Bronchial epithelial cell (primary cell): ENCODE measurements around the gene PTPRN2. TPM values are rescaled to one million over a fixed set of nuclear protein-coding genes. Genes with fewer than 3 reads are reported as not detected.

ENCODE experiments used
- DNase-seq: peaks from one replicate; pipeline ENCODE4 v3.0.0-alpha.2; 2010; ENCODE audit warnings: low read depth
- FAIRE-seq: peaks from 2 replicates; lab custom pipeline; 2011; peaks lifted over from hg19 to GRCh38; lab: Jason Lieb, UNC
- H3K27me3 ChIP-seq: 2 replicates; pipeline ENCODE4 v1.5.1; 2011; ENCODE audit warnings: low read length; ENCODE audit not compliant: control insufficient read depth, insufficient read depth
- H3K36me3 ChIP-seq: 2 replicates; pipeline ENCODE4 v1.5.1; 2011; ENCODE audit warnings: low read length; ENCODE audit not compliant: control insufficient read depth, insufficient read depth
- H3K4me3 ChIP-seq: 2 replicates; pipeline ENCODE4 v1.5.1; 2011; ENCODE audit warnings: mild to moderate bottlenecking, low read depth, low read length, control low read depth
- total RNA-seq: library from RNA; depleted of rRNA; stranded (reverse); fragments of >200 nt; gene quantifications from 2 replicates; pipeline ENCODE4 v1.2.1, GENCODE V29; 2014
- TF ChIP-seq, protein P1 (sequence below): IDR thresholded peaks from 2 replicates; pipeline ENCODE4 v1.5.1; 2011; ENCODE audit warnings: mild to moderate bottlenecking, moderate library complexity, low read length, control low read depth, inconsistent platforms; ENCODE audit not compliant: insufficient read depth, severe bottlenecking

PTPRN2 gene
- total RNA-seq, 1 donor from 2014 or later: 1.1 TPM

- DNase-seq (no peak), FAIRE-seq (no peak)
- no peaks in the 10 kb centered on the region for H3K27me3 ChIP-seq
Observed at GRCh38 chr7:157614457-157615020, 973.1 kb downstream of the PTPRN2 start.

GRCh38 chr7:157613575-157614322, 973.9 kb downstream of the PTPRN2 start:
- TF ChIP-seq, protein P1, sequence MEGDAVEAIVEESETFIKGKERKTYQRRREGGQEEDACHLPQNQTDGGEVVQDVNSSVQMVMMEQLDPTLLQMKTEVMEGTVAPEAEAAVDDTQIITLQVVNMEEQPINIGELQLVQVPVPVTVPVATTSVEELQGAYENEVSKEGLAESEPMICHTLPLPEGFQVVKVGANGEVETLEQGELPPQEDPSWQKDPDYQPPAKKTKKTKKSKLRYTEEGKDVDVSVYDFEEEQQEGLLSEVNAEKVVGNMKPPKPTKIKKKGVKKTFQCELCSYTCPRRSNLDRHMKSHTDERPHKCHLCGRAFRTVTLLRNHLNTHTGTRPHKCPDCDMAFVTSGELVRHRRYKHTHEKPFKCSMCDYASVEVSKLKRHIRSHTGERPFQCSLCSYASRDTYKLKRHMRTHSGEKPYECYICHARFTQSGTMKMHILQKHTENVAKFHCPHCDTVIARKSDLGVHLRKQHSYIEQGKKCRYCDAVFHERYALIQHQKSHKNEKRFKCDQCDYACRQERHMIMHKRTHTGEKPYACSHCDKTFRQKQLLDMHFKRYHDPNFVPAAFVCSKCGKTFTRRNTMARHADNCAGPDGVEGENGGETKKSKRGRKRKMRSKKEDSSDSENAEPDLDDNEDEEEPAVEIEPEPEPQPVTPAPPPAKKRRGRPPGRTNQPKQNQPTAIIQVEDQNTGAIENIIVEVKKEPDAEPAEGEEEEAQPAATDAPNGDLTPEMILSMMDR: no peak
- H3K4me3 ChIP-seq: no peak overlapping the region
- DNase-seq (no peak), FAIRE-seq (no peak)
- H3K27me3 ChIP-seq: no peaks in the 10 kb centered on the region
- no peaks in the 10 kb centered on the region for H3K36me3 ChIP-seq

More at GRCh38 chr7:157614457-157615020, 973.1 kb downstream of the PTPRN2 start:
- TF ChIP-seq, protein P1: no peak
- no peak overlapping the region for H3K4me3 ChIP-seq
- no peaks in the 10 kb centered on the region for H3K36me3 ChIP-seq

DNA sequence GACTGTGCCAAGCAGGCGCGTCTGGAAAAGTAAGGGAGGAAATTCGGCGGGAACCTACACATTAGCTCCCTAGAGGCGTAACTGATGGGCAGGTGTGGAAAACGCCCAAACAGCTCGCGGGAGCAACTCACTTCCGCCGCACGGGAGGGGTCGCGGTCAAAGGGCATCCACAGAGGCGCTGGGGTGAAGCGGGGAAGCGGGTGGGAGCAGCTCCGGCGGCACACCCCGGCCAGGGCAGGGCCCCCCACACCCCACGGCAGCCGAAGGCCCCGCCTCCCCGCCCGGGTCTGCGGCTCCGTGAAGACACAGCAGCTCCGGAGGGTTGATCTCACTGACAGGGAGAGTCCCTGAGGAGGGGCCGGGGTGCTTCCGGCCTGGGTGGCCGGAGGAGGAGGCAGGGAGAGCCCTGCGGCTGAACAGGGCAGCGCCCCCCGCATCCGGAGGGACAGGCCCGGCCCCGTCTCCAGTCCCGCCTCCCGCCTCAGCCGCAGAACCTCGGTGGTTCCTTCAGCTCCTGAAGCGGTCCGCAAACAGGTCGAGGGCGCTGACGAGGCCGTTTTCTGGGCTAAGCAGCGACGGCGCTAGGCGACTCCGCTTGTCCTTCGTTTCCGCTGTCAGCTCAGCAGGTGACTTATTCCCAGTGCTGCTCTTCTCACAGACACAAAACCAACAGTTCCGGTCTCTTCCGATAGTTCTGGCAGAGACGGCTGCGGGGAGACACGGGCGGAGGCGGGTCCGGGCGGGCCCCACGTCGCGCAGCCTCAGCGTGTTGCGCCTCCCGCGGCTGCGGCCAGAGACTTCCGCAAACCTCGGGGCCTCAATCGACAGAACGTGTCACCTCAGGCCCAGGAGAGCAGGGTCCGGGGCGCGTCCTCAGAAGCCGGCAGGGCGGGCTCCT, 974.7 kb downstream of the PTPRN2 start:
- FAIRE-seq (no peak), DNase-seq (no peak)
- H3K27me3 ChIP-seq: no peaks in the 10 kb centered on the region
- TF ChIP-seq, protein P1: no peak
- H3K36me3 ChIP-seq: no peaks in the 10 kb centered on the region
- no peak overlapping the region for H3K4me3 ChIP-seq

DNA sequence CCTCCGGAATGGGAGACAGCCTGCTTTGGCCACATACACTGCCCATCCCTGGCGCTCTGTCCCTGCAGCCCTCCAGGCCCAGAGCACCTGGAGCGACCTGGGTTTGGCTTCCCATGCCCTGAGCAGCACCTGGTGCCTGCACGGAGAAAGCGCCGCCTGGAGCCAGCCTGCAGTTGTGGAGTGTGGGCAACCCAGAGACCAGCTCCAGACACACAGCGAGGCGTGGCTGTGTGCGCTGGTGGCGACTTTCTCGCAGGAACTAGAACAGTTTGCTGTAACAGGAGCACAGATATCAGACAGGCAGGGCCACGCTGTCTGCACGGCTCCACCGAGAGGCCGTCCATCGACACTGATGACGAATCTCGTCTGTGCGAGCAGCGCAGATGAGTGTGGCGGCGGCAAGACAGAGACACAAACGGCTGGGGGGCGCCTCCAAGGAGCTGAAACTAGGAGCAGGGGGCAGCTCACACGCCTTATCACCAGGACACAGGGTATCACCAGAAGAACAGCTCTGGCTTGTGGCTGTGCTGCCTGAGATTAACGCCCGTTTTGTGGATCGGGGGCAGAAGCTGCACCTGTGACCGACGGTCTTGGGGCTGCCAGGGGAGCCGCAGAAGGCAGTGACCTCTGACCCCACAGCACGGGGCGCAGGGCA, 975.5 kb downstream of the PTPRN2 start:
- no peak overlapping the region for H3K4me3 ChIP-seq
- no peaks in the 10 kb centered on the region for H3K36me3 ChIP-seq
- TF ChIP-seq, protein P1: no peak
- no peak for FAIRE-seq
- no peak for DNase-seq
- H3K27me3 ChIP-seq: no peaks in the 10 kb centered on the region

GRCh38 chr7:157611341-157611740, 976.3 kb downstream of the PTPRN2 start:
- Histone ChIP-seq H3K36me3 (no peaks in the 10 kb centered on the region), H3K27me3 (no peaks in the 10 kb centered on the region), H3K4me3 (no peak overlapping the region)
- DNase-seq (no peak), FAIRE-seq (no peak)
- TF ChIP-seq, protein P1: no peak
